KBM-7 (cell line): ENCODE data around the gene CYB5B.
"Not testable (repeated sequence)": the region's sequence is repeated elsewhere in the genome, so short reads cannot be mapped to it uniquely, and the experiment has no call there.

Experiments used
- DNase-seq: peaks from one replicate; pipeline ENCODE4 v3.0.0-alpha.2; 2015
- in situ Hi-C: fragments of 300-500 bp; cut with MboI; formaldehyde crosslinking; loops from 2 replicates; pipeline ENCODE4 v1.14.3; 2020; ENCODE audit warnings: low sequenced_read_pairs, low pct_unique_long_range_greater_than_20kb, mixed read lengths

Gene CYB5B

DNA sequence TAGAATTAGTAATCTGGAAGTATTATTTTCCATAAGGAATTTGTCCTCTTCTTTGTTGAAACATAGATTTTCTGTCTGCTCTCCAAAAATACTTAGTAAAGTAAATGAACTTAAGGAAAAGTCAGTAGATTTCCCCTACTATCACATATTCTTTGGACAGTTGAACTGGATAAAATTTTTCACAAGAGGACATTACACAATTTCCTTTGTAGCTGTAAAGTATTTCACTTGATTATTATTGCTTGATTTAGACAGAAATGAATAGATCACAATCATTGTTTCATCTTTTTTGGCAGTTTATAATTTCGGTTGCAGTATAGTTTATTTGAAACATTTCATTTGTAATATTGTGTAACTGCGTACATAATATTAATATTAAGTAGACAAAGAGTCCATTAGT is 12.5 kb downstream of the CYB5B start:
- in situ Hi-C loops, result no loop called here
- DNase-seq, result no peak

GRCh38 chr16:69438465-69438864 is 14.0 kb downstream of the CYB5B start:
- DNase-seq, result no peak
- in situ Hi-C loops, result no loop called here

- in situ Hi-C loops, result no loop called here
Observed at GRCh38 chr16:69440250-69440649, 15.8 kb downstream of the CYB5B start.

DNA sequence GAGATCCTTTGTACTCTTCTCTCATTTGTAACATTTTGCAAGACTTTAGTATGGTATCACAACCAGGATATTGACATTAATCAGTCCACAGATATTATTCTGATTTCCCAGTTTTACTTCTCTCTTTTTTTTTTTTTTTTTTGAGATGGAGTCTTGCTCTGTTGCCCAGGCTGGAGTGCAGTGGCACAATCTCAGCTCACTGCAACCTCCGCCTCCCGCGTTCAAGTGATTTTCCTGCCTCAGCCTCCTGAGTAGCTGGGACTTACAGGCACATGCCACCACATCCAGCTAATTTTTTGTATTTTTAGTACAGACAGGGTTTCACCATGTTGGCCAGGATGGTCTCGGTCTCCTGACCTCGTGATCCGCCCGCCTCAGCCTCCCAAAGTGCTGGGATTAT is 16.6 kb downstream of the CYB5B start:
- in situ Hi-C loops, DNase-seq: not testable (repeated sequence)

More at GRCh38 chr16:69440250-69440649, 15.8 kb downstream of the CYB5B start:
- no peak for DNase-seq

DNA sequence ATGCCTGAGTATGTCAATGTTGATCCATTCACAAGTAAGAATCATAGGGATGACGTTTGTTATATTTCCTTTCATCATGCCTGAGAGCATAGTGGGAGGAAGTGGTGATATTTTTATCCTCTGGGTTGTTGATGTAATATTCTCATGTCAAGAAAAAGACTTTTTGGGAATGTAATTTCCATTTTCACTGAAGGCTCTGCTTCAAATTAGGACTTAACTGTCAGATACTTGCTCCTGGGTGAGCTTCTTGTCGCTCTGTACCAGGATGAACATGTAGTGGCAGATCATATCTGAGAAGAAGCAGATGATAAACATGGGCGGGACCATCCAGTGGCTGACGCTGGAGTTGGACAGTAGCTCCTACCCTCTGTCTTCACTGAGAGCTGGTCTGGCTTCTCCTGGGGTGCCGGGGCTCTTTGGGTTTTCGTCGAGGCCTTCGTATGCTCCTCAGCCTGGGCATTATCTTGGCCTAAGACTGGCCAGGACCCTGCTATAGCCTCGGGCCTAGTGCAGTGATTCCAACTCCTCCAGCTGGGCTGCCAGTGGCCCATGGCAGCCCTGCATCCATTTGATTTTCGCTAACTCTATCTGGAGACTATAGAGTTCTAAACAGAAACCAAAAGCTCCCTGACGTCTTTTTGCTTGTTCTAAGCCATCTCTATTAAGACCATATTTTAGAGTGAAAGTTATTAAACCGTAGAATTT is 19.7 kb downstream of the CYB5B start:
- no peak for DNase-seq
- in situ Hi-C loops, result no loop called here

DNA sequence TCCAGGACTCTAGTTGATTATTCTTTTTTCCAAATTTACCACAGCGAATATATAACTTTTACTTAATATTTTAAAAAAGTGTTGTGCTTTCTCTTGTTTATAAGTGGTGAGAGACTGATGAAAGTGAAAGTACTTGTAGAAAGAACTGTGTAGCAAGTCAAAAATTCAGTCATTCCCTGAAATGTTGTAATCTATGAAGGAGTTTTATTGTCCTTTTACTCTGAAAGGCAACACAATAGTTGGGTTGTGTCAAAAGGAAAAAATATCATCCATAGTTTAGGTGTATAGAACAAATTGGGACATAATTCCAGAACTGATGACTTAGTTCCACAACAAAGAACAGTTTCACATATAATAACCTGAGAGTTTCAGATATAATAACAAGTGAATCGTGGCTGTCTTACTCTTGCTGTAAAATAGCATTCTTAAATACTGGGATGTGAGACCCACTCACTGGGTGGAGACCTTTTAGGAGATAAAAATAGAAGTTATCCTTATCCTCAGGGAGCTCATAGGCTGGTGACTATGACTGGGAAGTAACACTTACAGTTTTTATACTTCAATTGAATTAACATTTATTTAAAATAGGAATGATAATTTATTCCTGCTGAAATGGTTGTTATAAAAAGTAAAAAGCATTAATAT is 20.6 kb downstream of the CYB5B start:
- in situ Hi-C loops, result no loop called here
- no peak for DNase-seq

GRCh38 chr16:69448470-69449193 is 24.2 kb downstream of the CYB5B start:
- DNase-seq, result no peak
- in situ Hi-C loops, result no loop called here

DNA sequence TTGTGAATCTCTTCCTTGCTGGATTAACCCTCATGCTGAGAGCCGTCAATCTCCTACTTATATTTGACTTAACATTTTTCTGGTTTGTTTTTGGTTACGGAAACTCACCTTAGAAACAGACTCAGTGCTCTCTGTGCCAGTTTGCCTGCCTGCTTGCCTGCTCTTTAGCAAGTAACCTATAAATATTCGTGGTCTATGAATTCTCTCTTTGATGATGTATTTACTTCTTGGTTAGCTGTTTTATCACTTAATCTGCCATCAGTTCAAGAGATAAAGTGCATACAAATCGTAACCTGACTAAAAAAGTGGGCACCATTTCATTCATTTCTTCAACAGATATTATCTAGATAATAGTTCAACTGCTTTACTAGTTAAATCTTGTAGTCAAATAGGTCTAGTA is 26.7 kb downstream of the CYB5B start:
- DNase-seq, result no peak
- in situ Hi-C loops, result no loop called here

DNA sequence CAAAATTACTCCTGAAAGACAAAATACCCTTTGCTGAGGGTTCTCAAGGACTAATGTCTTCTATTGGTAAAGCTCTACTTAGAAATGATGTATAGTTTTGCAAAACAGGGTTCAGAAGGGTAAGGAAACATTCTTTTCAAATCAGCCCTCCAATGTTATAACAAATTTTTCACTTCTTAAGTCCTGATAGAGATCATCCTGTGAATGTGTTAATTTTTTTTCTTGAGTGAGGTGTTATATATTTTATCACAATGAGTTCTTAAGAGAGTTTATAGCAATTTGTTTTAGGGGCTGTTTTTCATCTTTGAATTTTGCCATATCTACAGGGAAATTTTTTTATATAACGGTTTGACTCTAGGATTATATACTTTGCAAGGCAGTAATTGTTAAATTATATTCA is 29.5 kb downstream of the CYB5B start:
- no peak for DNase-seq
- in situ Hi-C loops, result no loop called here

GRCh38 chr16:69463876-69464275 is 39.5 kb downstream of the CYB5B start:
- in situ Hi-C loops, result no loop called here
- no peak for DNase-seq

DNA sequence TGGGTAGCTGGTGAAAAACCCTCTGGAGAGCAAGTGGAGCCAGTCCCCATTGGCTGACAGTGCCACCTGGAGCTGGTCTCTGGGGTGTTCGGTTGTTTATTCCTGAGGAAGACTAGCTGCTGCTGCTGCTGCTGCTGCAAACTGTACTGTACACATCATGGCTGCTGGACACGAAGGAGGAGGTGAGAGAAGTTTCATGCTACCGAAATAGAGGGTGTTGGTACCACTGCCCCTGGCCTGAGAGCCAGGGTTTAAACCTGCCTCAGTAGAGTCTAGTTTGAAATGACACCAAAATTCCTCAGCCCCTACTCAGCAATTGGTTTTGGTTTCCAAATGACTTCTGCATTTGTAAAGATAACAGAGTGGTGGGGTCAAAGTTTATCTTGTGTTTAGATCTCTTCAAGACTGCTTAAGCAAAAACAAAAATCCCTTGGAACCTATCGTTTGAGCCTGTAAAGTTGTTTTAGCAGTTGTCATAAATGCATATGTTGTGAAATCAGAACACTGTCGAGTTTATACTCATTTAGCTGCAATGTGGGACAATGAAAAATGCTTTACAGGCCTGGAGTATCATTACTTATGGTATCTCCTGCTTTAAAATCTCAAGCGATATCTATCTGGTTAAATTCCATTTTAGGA is 40.8 kb downstream of the CYB5B start:
- in situ Hi-C loops, result no loop called here
- peak; percentile 66 for DNase-seq

- DNase-seq, result peak; percentile 54
- in situ Hi-C loops, result no loop called here
Observed at GRCh38 chr16:69465881-69466280, 41.5 kb downstream of the CYB5B start.

GRCh38 chr16:69466547-69466946 is 42.1 kb downstream of the CYB5B start:
- in situ Hi-C loops, result no loop called here
- no peak for DNase-seq

DNA sequence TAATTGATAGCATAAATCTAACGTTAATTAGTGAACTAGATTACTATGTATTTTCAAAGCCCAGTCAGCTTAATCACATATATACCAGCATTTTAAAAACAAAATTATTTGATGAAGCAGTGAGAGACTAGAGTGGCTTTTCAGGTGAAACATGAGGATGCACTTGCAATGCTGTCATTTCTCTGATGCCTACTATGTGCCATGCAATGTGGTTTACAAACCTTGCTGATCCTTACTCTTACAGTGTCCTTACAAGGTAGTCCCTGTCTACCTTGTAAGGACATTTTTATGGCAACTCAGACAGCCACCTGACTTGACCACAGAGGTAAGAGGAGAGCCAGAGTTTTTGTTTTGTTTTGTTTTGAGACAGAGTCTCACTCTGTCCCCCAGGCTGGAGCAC is 42.7 kb downstream of the CYB5B start:
- DNase-seq, result no peak
- in situ Hi-C loops, result no loop called here

GRCh38 chr16:69467531-69468204 is 43.2 kb downstream of the CYB5B start:
- in situ Hi-C loops, result no loop called here
- no peak for DNase-seq

GRCh38 chr16:69469807-69470561 is 45.6 kb downstream of the CYB5B start:
- peak; percentile 87 for DNase-seq
- in situ Hi-C loops, result no loop called here

GRCh38 chr16:69471121-69471520 is 46.7 kb downstream of the CYB5B start:
- in situ Hi-C loops, result no loop called here
- DNase-seq, result no peak

GRCh38 chr16:69474408-69474807 is 50.0 kb downstream of the CYB5B start:
- in situ Hi-C loops, result no loop called here
- no peak for DNase-seq
